Measurements from ENCODE around the gene IL26. TPM values are rescaled to one million over a fixed set of nuclear protein-coding genes. Genes with fewer than 3 reads are reported as not detected.

Gene IL26
- polyA plus RNA-seq, 1 donor from 2014 or later, result not detected

DNA sequence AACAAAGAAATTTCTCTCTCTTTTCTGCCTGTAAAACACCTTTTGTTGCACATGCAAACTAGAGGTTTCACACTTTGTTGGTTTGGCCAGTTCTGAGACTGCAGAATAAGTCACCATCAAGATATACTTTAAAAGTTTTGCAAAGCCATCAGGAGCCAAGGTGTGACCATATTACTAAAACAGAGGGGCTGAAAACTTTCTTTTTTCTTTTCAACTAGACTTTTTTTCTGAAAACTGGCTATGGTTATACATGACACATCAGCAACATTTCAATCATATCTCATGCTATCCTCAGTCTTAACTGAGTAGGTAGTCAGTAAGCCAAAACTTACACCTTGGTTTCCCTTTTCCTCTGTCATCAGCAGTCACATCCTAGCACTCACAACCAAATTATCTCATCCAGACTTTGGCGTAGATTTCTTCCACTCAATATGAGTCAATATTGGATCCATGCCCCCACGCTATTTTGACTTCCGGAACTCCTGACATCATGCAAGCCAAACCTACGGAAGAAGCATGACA is 62.0 kb downstream of the IL26 start:
- Histone ChIP-seq H3K36me3 (ENCODE audit: insufficient read depth, low read length) (no peaks in the 10 kb centered on the region), H3K79me2 (replicated peaks; ENCODE audit: insufficient read depth, low read length) (no peaks in the 10 kb centered on the region), H3F3A (ENCODE audit: insufficient read depth, low read length, poor library complexity, severe bottlenecking) (no peaks in the 10 kb centered on the region), H4K20me1 (ENCODE audit: insufficient read depth) (no peaks in the 10 kb centered on the region), H3K4me2 (ENCODE audit: low read length) (no peak overlapping the region), H3K9me2 (ENCODE audit: insufficient read depth, low read length) (no peaks in the 10 kb centered on the region), H2AFZ (ENCODE audit: low read depth, low read length) (no peak overlapping the region), H3K27me3 (ENCODE audit: insufficient read depth, low read depth, low read length) (no peaks in the 10 kb centered on the region), H3K27ac (ENCODE audit: low read length) (no peak overlapping the region), H3K4me3 (ENCODE audit: low read length) (no peak overlapping the region), H3K9ac (ENCODE audit: low read length) (no peak overlapping the region), H3K9me3 (ENCODE audit: low read length) (no peaks in the 10 kb centered on the region)
- TF ChIP-seq MXI1 (conservative IDR thresholded peaks at IDR 0.05; ENCODE audit: poor library complexity, severe bottlenecking) (no peak), RAD21 (conservative IDR thresholded peaks at IDR 0.05) (no peak), EZH2 (IDR thresholded peaks at IDR 0.05; ENCODE audit: borderline replicate concordance, insufficient read depth, low read length, poor library complexity, severe bottlenecking) (no peak), EP300 (conservative IDR thresholded peaks at IDR 0.05; ENCODE audit: poor library complexity, severe bottlenecking) (no peak), REST (IDR thresholded peaks at IDR 0.05; ENCODE audit: borderline replicate concordance) (no peak), TAF1 (IDR thresholded peaks at IDR 0.05; ENCODE audit: low read depth) (no peak), POLR2AphosphoS5 (IDR thresholded peaks at IDR 0.05) (no peak), SMC3 (conservative IDR thresholded peaks at IDR 0.05; ENCODE audit: poor library complexity) (no peak)
- TF ChIP-seq, protein P1, sequence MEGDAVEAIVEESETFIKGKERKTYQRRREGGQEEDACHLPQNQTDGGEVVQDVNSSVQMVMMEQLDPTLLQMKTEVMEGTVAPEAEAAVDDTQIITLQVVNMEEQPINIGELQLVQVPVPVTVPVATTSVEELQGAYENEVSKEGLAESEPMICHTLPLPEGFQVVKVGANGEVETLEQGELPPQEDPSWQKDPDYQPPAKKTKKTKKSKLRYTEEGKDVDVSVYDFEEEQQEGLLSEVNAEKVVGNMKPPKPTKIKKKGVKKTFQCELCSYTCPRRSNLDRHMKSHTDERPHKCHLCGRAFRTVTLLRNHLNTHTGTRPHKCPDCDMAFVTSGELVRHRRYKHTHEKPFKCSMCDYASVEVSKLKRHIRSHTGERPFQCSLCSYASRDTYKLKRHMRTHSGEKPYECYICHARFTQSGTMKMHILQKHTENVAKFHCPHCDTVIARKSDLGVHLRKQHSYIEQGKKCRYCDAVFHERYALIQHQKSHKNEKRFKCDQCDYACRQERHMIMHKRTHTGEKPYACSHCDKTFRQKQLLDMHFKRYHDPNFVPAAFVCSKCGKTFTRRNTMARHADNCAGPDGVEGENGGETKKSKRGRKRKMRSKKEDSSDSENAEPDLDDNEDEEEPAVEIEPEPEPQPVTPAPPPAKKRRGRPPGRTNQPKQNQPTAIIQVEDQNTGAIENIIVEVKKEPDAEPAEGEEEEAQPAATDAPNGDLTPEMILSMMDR (IDR thresholded peaks at IDR 0.05; ENCODE audit: poor library complexity, severe bottlenecking), result no peak

- Histone ChIP-seq H3K27ac (ENCODE audit: low read length) (no peak overlapping the region), H2AFZ (ENCODE audit: low read depth, low read length) (no peak overlapping the region), H3K9ac (ENCODE audit: low read length) (no peak overlapping the region), H3K27me3 (ENCODE audit: insufficient read depth, low read depth, low read length) (no peaks in the 10 kb centered on the region), H3K9me2 (ENCODE audit: insufficient read depth, low read length) (no peaks in the 10 kb centered on the region), H3K36me3 (ENCODE audit: insufficient read depth, low read length) (no peaks in the 10 kb centered on the region), H3K4me3 (ENCODE audit: low read length) (no peak overlapping the region), H3K4me2 (ENCODE audit: low read length) (no peak overlapping the region), H3K9me3 (ENCODE audit: low read length) (no peaks in the 10 kb centered on the region), H3F3A (ENCODE audit: insufficient read depth, low read length, poor library complexity, severe bottlenecking) (no peaks in the 10 kb centered on the region), H4K20me1 (ENCODE audit: insufficient read depth) (no peaks in the 10 kb centered on the region), H3K79me2 (replicated peaks; ENCODE audit: insufficient read depth, low read length) (no peaks in the 10 kb centered on the region)
- TF ChIP-seq, protein P1 (IDR thresholded peaks at IDR 0.05; ENCODE audit: poor library complexity, severe bottlenecking), result no peak
- TF ChIP-seq TAF1 (IDR thresholded peaks at IDR 0.05; ENCODE audit: low read depth), result no peak
- TF ChIP-seq POLR2AphosphoS5 (IDR thresholded peaks at IDR 0.05), result no peak
- TF ChIP-seq EP300 (conservative IDR thresholded peaks at IDR 0.05; ENCODE audit: poor library complexity, severe bottlenecking), result no peak
- TF ChIP-seq REST (IDR thresholded peaks at IDR 0.05; ENCODE audit: borderline replicate concordance), result no peak
- TF ChIP-seq SMC3 (conservative IDR thresholded peaks at IDR 0.05; ENCODE audit: poor library complexity), result no peak
- TF ChIP-seq MXI1 (conservative IDR thresholded peaks at IDR 0.05; ENCODE audit: poor library complexity, severe bottlenecking), result no peak
- no peak for TF ChIP-seq EZH2 (IDR thresholded peaks at IDR 0.05; ENCODE audit: borderline replicate concordance, insufficient read depth, low read length, poor library complexity, severe bottlenecking)
Measured at GRCh38 chr12:68162374-68162773, 63.2 kb downstream of the IL26 start.

Measured in neural cell (in vitro differentiated cells).